A673 (cell line): ENCODE data around the gene CABYR. TPM values are rescaled to one million over a fixed set of nuclear protein-coding genes. Genes with fewer than 3 reads are reported as not detected.

Experiments used
- BruUV-seq: library from RNA; stranded (reverse); fragments of 400-500 nt; replicated peaks from 2 replicates; lab custom pipeline; 2021; lab: Mats Ljungman, UMichigan
- CTCF ChIA-PET: fragments of 300-600 bp; sonication (Branson Sonifier 250); formaldehyde crosslinking; loops from one replicate; lab custom pipeline; 2022; ENCODE audit warnings: antibody characterized with exemption; lab: Charles Lee
- POLR2A ChIA-PET: fragments of 300-600 bp; sonication (Branson Sonifier 250); formaldehyde crosslinking; loops from one replicate; lab custom pipeline; 2022; ENCODE audit warnings: antibody characterized with exemption; ENCODE audit not compliant: low non-redundant PET; lab: Charles Lee
- DNase-seq: peaks from one replicate; pipeline ENCODE4 v3.0.0-alpha.2; 2015; ENCODE audit warnings: low spot score
- H3K27ac ChIP-seq: fragments of 200-600 bp; sonication (generic); 2 replicates; pipeline ENCODE4 v1.5.1; 2016; ENCODE audit warnings: mixed run types, low read depth, mild to moderate bottlenecking, mixed read lengths, antibody characterized with exemption, low read length; ENCODE audit not compliant: poor library complexity, severe bottlenecking
- H3K27me3 ChIP-seq: fragments of 200-600 bp; sonication (generic); replicated peaks from 2 replicates; pipeline ENCODE4 v1.6.1; 2017; ENCODE audit warnings: mixed run types, low read depth, mild to moderate bottlenecking, mixed read lengths, antibody characterized with exemption, low read length; ENCODE audit not compliant: insufficient read depth, poor library complexity
- H3K36me3 ChIP-seq: fragments of 200-600 bp; sonication (generic); 2 replicates; pipeline ENCODE4 v1.6.1; 2016; ENCODE audit warnings: mixed run types, mild to moderate bottlenecking, mixed read lengths, antibody characterized with exemption, low read length; ENCODE audit not compliant: insufficient read depth, poor library complexity, severe bottlenecking
- H3K4me1 ChIP-seq: fragments of 200-600 bp; sonication (generic); 2 replicates; pipeline ENCODE4 v1.6.1; 2017; ENCODE audit warnings: mixed run types, mild to moderate bottlenecking, mixed read lengths, antibody characterized with exemption, low read length; ENCODE audit not compliant: insufficient read depth, poor library complexity, severe bottlenecking
- H3K4me3 ChIP-seq: fragments of 200-600 bp; sonication (generic); 2 replicates; pipeline ENCODE4 v1.5.1; 2016; ENCODE audit warnings: low read depth, mixed run types, mild to moderate bottlenecking, mixed read lengths, low read length; ENCODE audit not compliant: poor library complexity, severe bottlenecking
- H3K9me3 ChIP-seq: fragments of 200-600 bp; sonication (generic); 2 replicates; pipeline ENCODE4 v1.6.1; 2016; ENCODE audit warnings: mixed run types, low read depth, mild to moderate bottlenecking, mixed read lengths, antibody characterized with exemption, low read length; ENCODE audit not compliant: poor library complexity, severe bottlenecking
- EZH2 ChIP-seq: fragments of 200-600 bp; sonication (generic); IDR thresholded peaks from 2 replicates; pipeline ENCODE4 v1.6.1; 2017; ENCODE audit warnings: borderline replicate concordance, low read depth, mild to moderate bottlenecking, mixed read lengths, antibody characterized with exemption, low read length; ENCODE audit not compliant: poor library complexity, severe bottlenecking
- intact Hi-C: fragments of 100-400 bp; cut with micrococcal nuclease; formaldehyde crosslinking; loops from one replicate; pipeline ENCODE4 v1.10.0; 2022; ENCODE audit not compliant: unreplicated experiment
- total RNA-seq: library from RNA; stranded (reverse); gene quantifications from 2 replicates; pipeline ENCODE4 v1.2.3, GENCODE V29; 2021
- TF ChIP-seq, protein P1 (sequence below): fragments of 300-800, 200-600 bp; sonication (generic); conservative IDR thresholded peaks from 2 replicates; pipeline ENCODE4 v1.5.1; 2017; ENCODE audit warnings: low read depth, mild to moderate bottlenecking, antibody characterized with exemption, low read length, moderate library complexity, mixed read lengths

Gene CABYR
- total RNA-seq, 1 experiment from 2014 or later: 7.9 TPM

DNA sequence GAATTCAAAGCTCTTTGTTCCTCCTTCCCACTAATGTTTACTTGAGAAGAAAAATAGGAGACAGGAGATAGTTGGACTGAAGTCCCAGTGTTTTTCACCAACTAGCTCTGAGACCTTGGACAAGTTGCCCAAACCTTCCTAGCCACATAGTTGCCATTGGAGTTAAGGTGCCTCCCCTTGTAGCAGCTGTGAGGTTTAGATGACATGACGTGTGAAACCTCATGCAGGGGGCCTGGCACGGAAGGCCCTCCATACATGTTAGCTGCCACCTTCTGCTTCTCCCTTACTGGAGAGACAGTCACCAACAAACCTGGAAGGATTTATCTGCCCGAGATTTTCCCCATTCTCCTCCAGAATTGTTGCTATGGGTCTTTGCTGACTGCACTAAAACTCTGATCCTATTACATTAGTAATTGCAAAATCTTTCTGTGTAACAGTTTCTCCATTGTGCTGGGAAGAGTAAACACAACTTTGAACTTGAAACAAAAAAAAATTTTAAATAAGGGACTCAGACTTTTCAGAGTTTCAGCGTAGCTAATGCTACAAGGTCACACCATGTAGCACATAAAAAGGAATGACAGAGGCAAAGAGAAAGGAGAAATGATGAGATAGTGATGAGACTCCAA lies 23.8 kb upstream of the CABYR start:
- H3K36me3 ChIP-seq: no peaks in the 10 kb centered on the region
- peaks cover 3% of the 10 kb centered on the region for H3K4me1 ChIP-seq
- no peaks in the 10 kb centered on the region for H3K9me3 ChIP-seq
- no TSS peak for BruUV-seq
- ChIA-PET POLR2A (no interaction called here), CTCF (no interaction called here)
- DNase-seq: no peak
- H3K4me3 ChIP-seq: no peak overlapping the region
- TF ChIP-seq EZH2: no peak
- TF ChIP-seq, protein P1, sequence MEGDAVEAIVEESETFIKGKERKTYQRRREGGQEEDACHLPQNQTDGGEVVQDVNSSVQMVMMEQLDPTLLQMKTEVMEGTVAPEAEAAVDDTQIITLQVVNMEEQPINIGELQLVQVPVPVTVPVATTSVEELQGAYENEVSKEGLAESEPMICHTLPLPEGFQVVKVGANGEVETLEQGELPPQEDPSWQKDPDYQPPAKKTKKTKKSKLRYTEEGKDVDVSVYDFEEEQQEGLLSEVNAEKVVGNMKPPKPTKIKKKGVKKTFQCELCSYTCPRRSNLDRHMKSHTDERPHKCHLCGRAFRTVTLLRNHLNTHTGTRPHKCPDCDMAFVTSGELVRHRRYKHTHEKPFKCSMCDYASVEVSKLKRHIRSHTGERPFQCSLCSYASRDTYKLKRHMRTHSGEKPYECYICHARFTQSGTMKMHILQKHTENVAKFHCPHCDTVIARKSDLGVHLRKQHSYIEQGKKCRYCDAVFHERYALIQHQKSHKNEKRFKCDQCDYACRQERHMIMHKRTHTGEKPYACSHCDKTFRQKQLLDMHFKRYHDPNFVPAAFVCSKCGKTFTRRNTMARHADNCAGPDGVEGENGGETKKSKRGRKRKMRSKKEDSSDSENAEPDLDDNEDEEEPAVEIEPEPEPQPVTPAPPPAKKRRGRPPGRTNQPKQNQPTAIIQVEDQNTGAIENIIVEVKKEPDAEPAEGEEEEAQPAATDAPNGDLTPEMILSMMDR: no peak
- H3K27ac ChIP-seq: no peak overlapping the region
- no peaks in the 10 kb centered on the region for H3K27me3 ChIP-seq
- intact Hi-C loops: loop anchor here (5.0 to 10.0 kb wide), 4 partner anchors 50 to 493 kb away; no protein-coding TSS in a partner anchor

DNA sequence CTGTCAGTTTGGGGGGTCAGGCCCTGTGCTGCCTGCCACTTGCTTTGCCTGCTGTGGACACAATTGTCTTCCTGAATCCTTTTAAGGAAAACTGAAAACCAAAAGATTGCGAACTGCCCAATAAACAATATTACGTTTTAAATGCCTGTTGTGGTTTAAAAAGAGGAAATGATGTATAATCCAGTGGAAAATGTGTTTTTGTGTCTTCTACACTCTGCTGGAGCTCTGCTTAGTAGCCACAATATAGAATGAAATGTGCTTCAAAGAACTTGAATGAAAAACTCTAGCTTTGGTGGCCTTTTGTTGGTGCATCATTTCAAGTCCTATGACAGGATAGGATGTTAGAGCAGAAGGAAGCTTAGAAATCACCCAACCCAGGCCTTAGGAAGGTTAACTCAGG lies 23.2 kb upstream of the CABYR start:
- ChIA-PET POLR2A (no interaction called here), CTCF (no interaction called here)
- TF ChIP-seq, protein P1: no peak
- no peak for TF ChIP-seq EZH2
- BruUV-seq: no TSS peak
- H3K9me3 ChIP-seq: no peaks in the 10 kb centered on the region
- no peaks in the 10 kb centered on the region for H3K27me3 ChIP-seq
- peaks cover 3% of the 10 kb centered on the region for H3K4me1 ChIP-seq
- intact Hi-C loops: loop anchor here (5.0 to 10.0 kb wide), 4 partner anchors 51 to 493 kb away; no protein-coding TSS in a partner anchor
- H3K27ac ChIP-seq: no peak overlapping the region
- DNase-seq: no peak
- no peaks in the 10 kb centered on the region for H3K36me3 ChIP-seq
- H3K4me3 ChIP-seq: no peak overlapping the region

DNA sequence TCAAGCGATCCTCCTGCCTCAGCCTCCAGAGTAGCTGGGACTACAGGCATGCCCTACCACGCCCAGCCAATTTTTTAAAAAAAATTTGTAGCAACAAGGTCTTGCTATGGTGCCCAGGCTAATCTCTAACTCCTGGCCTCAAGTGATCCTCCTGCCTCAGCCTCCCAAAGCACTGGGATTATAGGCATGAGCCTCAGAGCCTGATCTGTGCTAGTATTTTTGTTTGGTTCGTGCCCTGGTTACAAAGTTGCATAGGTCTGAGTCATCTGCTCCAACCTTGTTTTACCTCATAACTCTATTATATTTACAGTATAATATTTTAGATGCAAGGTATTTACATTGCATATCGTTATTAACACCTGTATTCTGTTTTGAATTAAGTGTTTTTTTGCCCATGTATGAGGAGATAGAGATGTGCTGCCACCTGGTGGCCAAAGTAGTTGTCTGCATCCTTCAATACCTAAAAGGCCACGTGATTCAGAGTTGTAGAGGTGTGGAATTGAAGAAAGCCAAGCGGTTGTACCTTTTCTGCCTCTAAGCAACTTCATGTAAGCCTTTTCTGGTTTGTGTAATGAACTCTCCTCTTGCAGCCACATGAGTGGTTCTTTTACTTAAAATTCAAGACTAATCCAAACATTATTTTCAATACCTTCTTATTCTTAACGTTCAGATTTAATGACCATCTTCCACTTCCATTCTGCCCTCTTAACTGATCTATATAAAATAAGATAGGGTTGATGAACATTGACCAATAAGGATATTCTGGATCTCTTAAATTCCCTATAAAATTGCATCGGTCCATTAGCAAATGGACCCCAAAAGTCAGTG lies 19.9 kb upstream of the CABYR start:
- Histone ChIP-seq H3K27ac (no peak overlapping the region), H3K9me3 (no peaks in the 10 kb centered on the region), H3K4me3 (no peak overlapping the region), H3K4me1 (peaks cover 3% of the 10 kb centered on the region), H3K36me3 (no peaks in the 10 kb centered on the region), H3K27me3 (no peaks in the 10 kb centered on the region)
- no peak for TF ChIP-seq EZH2
- TF ChIP-seq, protein P1: peak; percentile 87
- DNase-seq: peak; percentile 73
- ChIA-PET CTCF (interaction anchor here (0.6 kb wide), 2 partner anchors 156 to 566 kb away, joined by 3 to 4 read pairs; no protein-coding TSS in a partner anchor), POLR2A (no interaction called here)
- BruUV-seq: no TSS peak
- intact Hi-C loops: loop anchor here (2.0 to 10.0 kb wide), 6 partner anchors 54 to 497 kb away; no protein-coding TSS in a partner anchor
